ENCODE data around the gene RGS14. TPM values are rescaled to one million over a fixed set of nuclear protein-coding genes. Genes with fewer than 3 reads are reported as not detected.
A peak's percentile ranks its signal among the peaks of the same experiment; 100 is the strongest.

Gene RGS14
- total and polyA plus RNA-seq, 12 donors: 2.2 to 9.6 (median 4.1) TPM

GRCh38 chr5:177382423-177383029 lies 24.8 kb downstream of the RGS14 start:
- ATAC-seq: peak; percentile 35 to 79 (median 66)
- Histone ChIP-seq H3K27ac (no peak overlapping the region), H3K9me3 (no peaks in the 10 kb centered on the region), H3K4me1 (peaks cover 0 to 3% (median 0%) of the 10 kb centered on the region in 9 donors), H3K4me3 (no peak overlapping the region), H3K27me3 (peaks cover 0 to 47% (median 21%) of the 10 kb centered on the region in 7 donors), H3K36me3 (no peaks in the 10 kb centered on the region)
- DNase-seq: no peak
- WGBS, 2 donors: 19 to 24% methylated on average over 11 of the region's 11 CpGs
- peak in 7 of 9 donors; percentile 21 to 47 (median 34) for TF ChIP-seq CTCF (IDR thresholded peaks at IDR 0.05)
- intact Hi-C loops (cut with DNase I): loop anchor here in 1 of 10 donors (10.0 kb wide), 1 partner anchor 268 kb away; no protein-coding TSS in a partner anchor

DNA sequence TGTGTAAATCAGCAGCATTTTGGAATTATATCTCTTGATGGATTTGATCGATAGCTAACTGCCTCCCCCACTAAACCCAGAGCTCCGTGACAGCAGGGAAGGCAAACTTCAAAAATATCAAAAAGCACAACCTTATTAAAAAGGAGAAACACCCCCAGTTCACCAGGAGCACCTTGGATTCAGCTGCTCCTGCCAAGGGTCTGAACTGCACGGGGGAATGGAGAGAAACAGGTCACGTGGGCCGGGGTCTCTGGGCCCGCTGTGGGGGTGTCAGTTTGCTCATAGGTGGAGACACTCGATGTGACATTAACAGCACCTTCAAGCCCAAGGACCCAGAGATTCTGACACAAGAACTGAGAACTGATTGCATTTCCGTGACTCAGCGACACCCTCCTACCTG lies 25.5 kb downstream of the RGS14 start:
- Histone ChIP-seq H3K9me3 (no peaks in the 10 kb centered on the region), H3K36me3 (no peaks in the 10 kb centered on the region), H3K27ac (no peak overlapping the region), H3K27me3 (peaks cover 0 to 51% (median 21%) of the 10 kb centered on the region in 7 donors), H3K4me1 (peaks cover 0 to 3% (median 0%) of the 10 kb centered on the region in 9 donors), H3K4me3 (no peak overlapping the region)
- intact Hi-C loops (cut with DNase I): loop anchor here in 1 of 10 donors (10.0 kb wide), 1 partner anchor 268 kb away; no protein-coding TSS in a partner anchor
- DNase-seq: no peak
- no peak for TF ChIP-seq CTCF (IDR thresholded peaks at IDR 0.05)
- WGBS, 2 donors: 84 to 90% methylated on average over 9 of the region's 9 CpGs
- no peak for ATAC-seq

- Histone ChIP-seq H3K9me3 (no peaks in the 10 kb centered on the region), H3K4me3 (no peak within 1 kb of the TSS), H3K36me3 (no peaks in the 10 kb centered on the region), H3K27me3 (peaks cover 0 to 56% (median 21%) of the 10 kb centered on the region in 7 donors), H3K4me1 (peaks cover 0 to 9% (median 0%) of the 10 kb centered on the region in 9 donors), H3K27ac (no peak within 1 kb of the TSS)
- intact Hi-C loops (cut with DNase I): loop anchor here in 1 of 10 donors (10.0 kb wide), 1 partner anchor 269 kb away; no protein-coding TSS in a partner anchor
- no peak for TF ChIP-seq CTCF (IDR thresholded peaks at IDR 0.05)
- WGBS, 2 donors: 61 to 69% methylated on average over 4 of the region's 4 CpGs
- ATAC-seq (no peak), DNase-seq (no peak)
These were observed 26.4 kb downstream of the RGS14 start, which contains the start of gene SLC34A1 for GRCh38 chr5:177384134-177384533. Gene SLC34A1, plus strand, starts transcription at chr5:177384434. Its CDS starts 1,308 bp downstream, at chr5:177385742.

DNA sequence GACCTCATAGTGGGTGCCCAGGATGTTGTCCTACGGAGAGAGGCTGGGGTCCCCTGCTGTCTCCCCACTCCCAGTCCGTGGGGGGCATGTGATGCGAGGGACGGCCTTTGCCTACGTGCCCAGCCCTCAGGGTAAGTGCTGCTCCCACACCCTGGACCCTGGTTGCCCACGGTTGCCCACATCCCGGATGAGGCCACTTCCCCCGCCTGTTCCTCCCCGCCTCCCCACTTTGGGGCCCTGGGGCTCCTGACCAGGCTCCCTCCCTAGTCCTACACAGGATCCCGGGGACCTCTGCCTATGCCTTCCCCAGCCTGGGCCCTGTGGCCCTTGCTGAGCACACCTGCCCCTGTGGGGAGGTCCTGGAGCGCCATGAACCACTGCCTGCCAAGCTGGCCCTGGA lies 28.0 kb downstream of the RGS14 start:
- H3K27ac ChIP-seq: no peak overlapping the region
- TF ChIP-seq CTCF (IDR thresholded peaks at IDR 0.05): no peak
- no peaks in the 10 kb centered on the region for H3K36me3 ChIP-seq
- DNase-seq (no peak), ATAC-seq (no peak)
- H3K9me3 ChIP-seq: no peaks in the 10 kb centered on the region
- intact Hi-C loops (cut with DNase I): loop anchor here in 4 of 10 donors (5.0 to 10.0 kb wide), 3 partner anchors 68 to 271 kb away; no protein-coding TSS in a partner anchor
- WGBS, 2 donors: 67 to 76% methylated on average over 10 to 11 of the region's 11 CpGs
- H3K4me3 ChIP-seq: no peak overlapping the region
- peaks cover 0 to 25% (median 0%) of the 10 kb centered on the region in 9 donors for H3K4me1 ChIP-seq
- peaks cover 0 to 57% (median 25%) of the 10 kb centered on the region in 7 donors for H3K27me3 ChIP-seq
